NCI-H748 (cell line): ENCODE results near the gene IFNGR1.
A peak's percentile ranks its signal among the peaks of the same experiment; 100 is the strongest.

Experiments used
- DNase-seq: peaks from one replicate; lab custom pipeline; 2025; ENCODE audit not compliant: unreplicated experiment; lab: John Stamatoyannopoulos, UW

Gene IFNGR1

GRCh38 chr6:137177611-137178010, 41.6 kb downstream of the IFNGR1 start:
- DNase-seq: no peak

GRCh38 chr6:137176729-137177128, 42.5 kb downstream of the IFNGR1 start:
- no peak for DNase-seq

- no peak for DNase-seq
Observed at GRCh38 chr6:137175868-137176245, 43.3 kb downstream of the IFNGR1 start.

- no peak for DNase-seq
Observed at GRCh38 chr6:137175157-137175867, 43.9 kb downstream of the IFNGR1 start.

GRCh38 chr6:137173501-137173900, 45.7 kb downstream of the IFNGR1 start, which contains the start of gene IL22RA2:
IL22RA2 (minus strand) TSS chr6:137173644; CDS start chr6:137161749, 11,895 bp downstream.
- no peak for DNase-seq

GRCh38 chr6:137172734-137173431, 46.3 kb downstream of the IFNGR1 start:
- no peak for DNase-seq

GRCh38 chr6:137171824-137172733, 47.1 kb downstream of the IFNGR1 start:
- no peak for DNase-seq

- no peak for DNase-seq
Observed at GRCh38 chr6:137171053-137171374, 48.2 kb downstream of the IFNGR1 start.

GRCh38 chr6:137170266-137171052, 48.7 kb downstream of the IFNGR1 start:
- DNase-seq: no peak

- no peak for DNase-seq
Observed at GRCh38 chr6:137167702-137168377, 51.3 kb downstream of the IFNGR1 start.

- DNase-seq: no peak
Observed at GRCh38 chr6:137166247-137167098, 52.7 kb downstream of the IFNGR1 start.

- peak; percentile 62 for DNase-seq
Observed at GRCh38 chr6:137165375-137166246, 53.6 kb downstream of the IFNGR1 start.

- DNase-seq: no peak
Observed at GRCh38 chr6:137163732-137164318, 55.4 kb downstream of the IFNGR1 start.

- DNase-seq: no peak
Observed at GRCh38 chr6:137162692-137163306, 56.4 kb downstream of the IFNGR1 start.

GRCh38 chr6:137161949-137162348, 57.2 kb downstream of the IFNGR1 start:
- DNase-seq: no peak

GRCh38 chr6:137160763-137161162, 58.4 kb downstream of the IFNGR1 start:
- DNase-seq: no peak

GRCh38 chr6:137159912-137160311, 59.3 kb downstream of the IFNGR1 start:
- no peak for DNase-seq

GRCh38 chr6:137157601-137158000, 61.6 kb downstream of the IFNGR1 start:
- DNase-seq: peak; percentile 21
